ENCODE measurements around the gene DBP.
"Not testable (repeated sequence)": the region's sequence is repeated elsewhere in the genome, so short reads cannot be mapped to it uniquely, and the experiment has no call there.

The DBP gene

GRCh38 chr19:48668332-48668731, 31.2 kb upstream of the DBP start:
- H3K27ac ChIP-seq (ENCODE audit: low read depth, low read length) = no peak overlapping the region
- H3K4me1 ChIP-seq (ENCODE audit: control insufficient read depth in 5 of 5, insufficient read depth in 5 of 5, low read length in 5 of 5) = no peaks in the 10 kb centered on the region
- H3K36me3 ChIP-seq (ENCODE audit: control insufficient read depth in 5 of 5, insufficient read depth in 5 of 5, low read length in 5 of 5) = no peaks in the 10 kb centered on the region
- no peak overlapping the region for H3K9ac ChIP-seq (ENCODE audit: low read length in 5 of 5)
- no peaks in the 10 kb centered on the region for H3K9me3 ChIP-seq (ENCODE audit: control insufficient read depth in 5 of 5, low read length in 5 of 5)
- H3K4me3 ChIP-seq (ENCODE audit: low read depth in 1 of 5, low read length in 5 of 5) = no peak overlapping the region
- peaks cover 0 to 2% (median 0%) of the 10 kb centered on the region in 5 donors for H3K27me3 ChIP-seq (ENCODE audit: control insufficient read depth in 5 of 5, insufficient read depth in 4 of 5, low read length in 5 of 5)

GRCh38 chr19:48665786-48666185, 28.6 kb upstream of the DBP start:
- peaks cover 2 to 8% (median 5%) of the 10 kb centered on the region in 5 donors for H3K4me1 ChIP-seq (ENCODE audit: control insufficient read depth in 5 of 5, insufficient read depth in 5 of 5, low read length in 5 of 5)
- no peak overlapping the region for H3K9ac ChIP-seq (ENCODE audit: low read length in 5 of 5)
- no peaks in the 10 kb centered on the region for H3K27me3 ChIP-seq (ENCODE audit: control insufficient read depth in 5 of 5, insufficient read depth in 4 of 5, low read length in 5 of 5)
- H3K4me3 ChIP-seq (ENCODE audit: low read depth in 1 of 5, low read length in 5 of 5) = no peak overlapping the region
- no peaks in the 10 kb centered on the region for H3K9me3 ChIP-seq (ENCODE audit: control insufficient read depth in 5 of 5, low read length in 5 of 5)
- no peaks in the 10 kb centered on the region for H3K36me3 ChIP-seq (ENCODE audit: control insufficient read depth in 5 of 5, insufficient read depth in 5 of 5, low read length in 5 of 5)
- H3K27ac ChIP-seq (ENCODE audit: low read depth, low read length) = no peak overlapping the region

- Histone ChIP-seq H3K9ac (ENCODE audit: low read length in 5 of 5) (no peak overlapping the region), H3K27me3 (ENCODE audit: control insufficient read depth in 5 of 5, insufficient read depth in 4 of 5, low read length in 5 of 5) (no peaks in the 10 kb centered on the region), H3K4me1 (ENCODE audit: control insufficient read depth in 5 of 5, insufficient read depth in 5 of 5, low read length in 5 of 5) (peaks cover 3 to 10% (median 7%) of the 10 kb centered on the region in 5 donors), H3K36me3 (ENCODE audit: control insufficient read depth in 5 of 5, insufficient read depth in 5 of 5, low read length in 5 of 5) (no peaks in the 10 kb centered on the region), H3K9me3 (ENCODE audit: control insufficient read depth in 5 of 5, low read length in 5 of 5) (no peaks in the 10 kb centered on the region), H3K27ac (ENCODE audit: low read depth, low read length) (no peak overlapping the region), H3K4me3 (ENCODE audit: low read depth in 1 of 5, low read length in 5 of 5) (no peak overlapping the region)
Observed at GRCh38 chr19:48664476-48664875, 27.3 kb upstream of the DBP start.

GRCh38 chr19:48663667-48664066, 26.5 kb upstream of the DBP start:
- no peak overlapping the region for H3K9ac ChIP-seq (ENCODE audit: low read length in 5 of 5)
- no peaks in the 10 kb centered on the region for H3K27me3 ChIP-seq (ENCODE audit: control insufficient read depth in 5 of 5, insufficient read depth in 4 of 5, low read length in 5 of 5)

GRCh38 chr19:48661711-48662090, 24.5 kb upstream of the DBP start:
- Histone ChIP-seq H3K4me3 (ENCODE audit: low read depth in 1 of 5, low read length in 5 of 5) (no peak overlapping the region), H3K4me1 (ENCODE audit: control insufficient read depth in 5 of 5, insufficient read depth in 5 of 5, low read length in 5 of 5) (peaks cover 3 to 10% (median 7%) of the 10 kb centered on the region in 5 donors), H3K36me3 (ENCODE audit: control insufficient read depth in 5 of 5, insufficient read depth in 5 of 5, low read length in 5 of 5) (no peaks in the 10 kb centered on the region), H3K27me3 (ENCODE audit: control insufficient read depth in 5 of 5, insufficient read depth in 4 of 5, low read length in 5 of 5) (no peaks in the 10 kb centered on the region), H3K9me3 (ENCODE audit: control insufficient read depth in 5 of 5, low read length in 5 of 5) (no peaks in the 10 kb centered on the region), H3K27ac (ENCODE audit: low read depth, low read length) (no peak overlapping the region), H3K9ac (ENCODE audit: low read length in 5 of 5) (no peak overlapping the region)

More at GRCh38 chr19:48663667-48664066, 26.5 kb upstream of the DBP start:
- H3K9me3 ChIP-seq (ENCODE audit: control insufficient read depth in 5 of 5, low read length in 5 of 5) = no peaks in the 10 kb centered on the region
- H3K36me3 ChIP-seq (ENCODE audit: control insufficient read depth in 5 of 5, insufficient read depth in 5 of 5, low read length in 5 of 5) = no peaks in the 10 kb centered on the region
- H3K27ac ChIP-seq (ENCODE audit: low read depth, low read length) = no peak overlapping the region
- no peak overlapping the region for H3K4me3 ChIP-seq (ENCODE audit: low read depth in 1 of 5, low read length in 5 of 5)
- H3K4me1 ChIP-seq (ENCODE audit: control insufficient read depth in 5 of 5, insufficient read depth in 5 of 5, low read length in 5 of 5) = peaks cover 3 to 10% (median 7%) of the 10 kb centered on the region in 5 donors

GRCh38 chr19:48660852-48661710, 23.9 kb upstream of the DBP start:
- H3K4me1 ChIP-seq (ENCODE audit: control insufficient read depth in 5 of 5, insufficient read depth in 5 of 5, low read length in 5 of 5) = peaks cover 3 to 10% (median 7%) of the 10 kb centered on the region in 5 donors
- H3K9ac ChIP-seq (ENCODE audit: low read length in 5 of 5) = peak overlapping the region in 1 of 5 donors; percentile 9
- H3K27me3 ChIP-seq (ENCODE audit: control insufficient read depth in 5 of 5, insufficient read depth in 4 of 5, low read length in 5 of 5) = no peaks in the 10 kb centered on the region
- peak overlapping the region in 2 of 5 donors; percentile 17 to 26 for H3K4me3 ChIP-seq (ENCODE audit: low read depth in 1 of 5, low read length in 5 of 5)
- no peaks in the 10 kb centered on the region for H3K9me3 ChIP-seq (ENCODE audit: control insufficient read depth in 5 of 5, low read length in 5 of 5)
- no peaks in the 10 kb centered on the region for H3K36me3 ChIP-seq (ENCODE audit: control insufficient read depth in 5 of 5, insufficient read depth in 5 of 5, low read length in 5 of 5)
- peak overlapping the region; percentile 54 for H3K27ac ChIP-seq (ENCODE audit: low read depth, low read length)

- Histone ChIP-seq H3K9me3 (ENCODE audit: control insufficient read depth in 5 of 5, low read length in 5 of 5) (no peaks in the 10 kb centered on the region), H3K9ac (ENCODE audit: low read length in 5 of 5) (no peak overlapping the region), H3K36me3 (ENCODE audit: control insufficient read depth in 5 of 5, insufficient read depth in 5 of 5, low read length in 5 of 5) (no peaks in the 10 kb centered on the region), H3K27me3 (ENCODE audit: control insufficient read depth in 5 of 5, insufficient read depth in 4 of 5, low read length in 5 of 5) (peaks cover 0 to under 1% (median 0%) of the 10 kb centered on the region in 5 donors), H3K4me3 (ENCODE audit: low read depth in 1 of 5, low read length in 5 of 5) (no peak overlapping the region), H3K4me1 (ENCODE audit: control insufficient read depth in 5 of 5, insufficient read depth in 5 of 5, low read length in 5 of 5) (peaks cover 3 to 10% (median 7%) of the 10 kb centered on the region in 5 donors), H3K27ac (ENCODE audit: low read depth, low read length) (no peak overlapping the region)
Observed at GRCh38 chr19:48659768-48660167, 22.6 kb upstream of the DBP start.

GRCh38 chr19:48658483-48658882, 21.3 kb upstream of the DBP start:
- Histone ChIP-seq H3K9ac (ENCODE audit: low read length in 5 of 5) (no peak overlapping the region), H3K27me3 (ENCODE audit: control insufficient read depth in 5 of 5, insufficient read depth in 4 of 5, low read length in 5 of 5) (peaks cover 0 to 3% (median 0%) of the 10 kb centered on the region in 5 donors), H3K36me3 (ENCODE audit: control insufficient read depth in 5 of 5, insufficient read depth in 5 of 5, low read length in 5 of 5) (no peaks in the 10 kb centered on the region), H3K27ac (ENCODE audit: low read depth, low read length) (no peak overlapping the region), H3K9me3 (ENCODE audit: control insufficient read depth in 5 of 5, low read length in 5 of 5) (no peaks in the 10 kb centered on the region), H3K4me1 (ENCODE audit: control insufficient read depth in 5 of 5, insufficient read depth in 5 of 5, low read length in 5 of 5) (peaks cover 3 to 10% (median 7%) of the 10 kb centered on the region in 5 donors), H3K4me3 (ENCODE audit: low read depth in 1 of 5, low read length in 5 of 5) (no peak overlapping the region)

- not testable (repeated sequence) for H3K9ac ChIP-seq (ENCODE audit: low read length in 5 of 5); H3K27ac ChIP-seq (ENCODE audit: low read depth, low read length); H3K9me3 ChIP-seq (ENCODE audit: control insufficient read depth in 5 of 5, low read length in 5 of 5); H3K4me3 ChIP-seq (ENCODE audit: low read depth in 1 of 5, low read length in 5 of 5); H3K27me3 ChIP-seq (ENCODE audit: control insufficient read depth in 5 of 5, insufficient read depth in 4 of 5, low read length in 5 of 5); H3K36me3 ChIP-seq (ENCODE audit: control insufficient read depth in 5 of 5, insufficient read depth in 5 of 5, low read length in 5 of 5)
- peaks cover 3 to 10% (median 7%) of the 10 kb centered on the region in 5 donors for H3K4me1 ChIP-seq (ENCODE audit: control insufficient read depth in 5 of 5, insufficient read depth in 5 of 5, low read length in 5 of 5)
Observed at GRCh38 chr19:48657828-48658227, 20.6 kb upstream of the DBP start.

GRCh38 chr19:48656840-48657474, 19.8 kb upstream of the DBP start:
- H3K27me3 ChIP-seq (ENCODE audit: control insufficient read depth in 5 of 5, insufficient read depth in 4 of 5, low read length in 5 of 5) = peaks cover 0 to 3% (median 0%) of the 10 kb centered on the region in 5 donors
- H3K36me3 ChIP-seq (ENCODE audit: control insufficient read depth in 5 of 5, insufficient read depth in 5 of 5, low read length in 5 of 5) = no peaks in the 10 kb centered on the region
- H3K4me1 ChIP-seq (ENCODE audit: control insufficient read depth in 5 of 5, insufficient read depth in 5 of 5, low read length in 5 of 5) = peaks cover 3 to 10% (median 7%) of the 10 kb centered on the region in 5 donors
- H3K27ac ChIP-seq (ENCODE audit: low read depth, low read length) = no peak overlapping the region
- no peak overlapping the region for H3K9ac ChIP-seq (ENCODE audit: low read length in 5 of 5)
- no peaks in the 10 kb centered on the region for H3K9me3 ChIP-seq (ENCODE audit: control insufficient read depth in 5 of 5, low read length in 5 of 5)
- H3K4me3 ChIP-seq (ENCODE audit: low read depth in 1 of 5, low read length in 5 of 5) = no peak overlapping the region
